Inflammatory macrophage treated with lipopolysaccharide for 4 hours (primary cell): Measurements from ENCODE around the gene EFCAB10.

Experiments used
- DNase-seq: peaks from one replicate; pipeline ENCODE4 v3.0.0-alpha.2; 2020

Gene EFCAB10

GRCh38 chr7:105596866-105597265 lies 15.6 kb upstream of the EFCAB10 start:
- no peak for DNase-seq

GRCh38 chr7:105594034-105594433 lies 12.7 kb upstream of the EFCAB10 start:
- no peak for DNase-seq

- DNase-seq: no peak
These were observed 10.2 kb upstream of the EFCAB10 start for GRCh38 chr7:105591522-105591921.

GRCh38 chr7:105590793-105591192 lies 9.5 kb upstream of the EFCAB10 start:
- DNase-seq: no peak

- peak; percentile 54 for DNase-seq
These were observed 8.2 kb upstream of the EFCAB10 start for GRCh38 chr7:105589356-105590077.

GRCh38 chr7:105587909-105588635 lies 6.8 kb upstream of the EFCAB10 start:
- no peak for DNase-seq

- DNase-seq: no peak
These were observed 4.7 kb upstream of the EFCAB10 start for GRCh38 chr7:105585850-105586500.

GRCh38 chr7:105584165-105584564 lies 2.9 kb upstream of the EFCAB10 start:
- no peak for DNase-seq

- DNase-seq: no peak
These were observed 1.8 kb upstream of the EFCAB10 start for GRCh38 chr7:105583061-105583460.

GRCh38 chr7:105580022-105580740 lies 1.1 kb downstream of the EFCAB10 start:
- no peak for DNase-seq

- DNase-seq: no peak
These were observed 2.8 kb downstream of the EFCAB10 start for GRCh38 chr7:105578496-105578895.

- no peak for DNase-seq
These were observed 4.0 kb downstream of the EFCAB10 start for GRCh38 chr7:105577251-105577650.

- DNase-seq: no peak
These were observed 9.4 kb downstream of the EFCAB10 start for GRCh38 chr7:105571891-105572290.

GRCh38 chr7:105567821-105568220 lies 13.5 kb downstream of the EFCAB10 start:
- no peak for DNase-seq

GRCh38 chr7:105567024-105567423 lies 14.3 kb downstream of the EFCAB10 start:
- DNase-seq: no peak

- DNase-seq: no peak
These were observed 16.1 kb downstream of the EFCAB10 start for GRCh38 chr7:105565190-105565589.

GRCh38 chr7:105559926-105560325 lies 21.4 kb downstream of the EFCAB10 start:
- DNase-seq: no peak

GRCh38 chr7:105538339-105538738 lies 43.0 kb downstream of the EFCAB10 start:
- DNase-seq: no peak

- no peak for DNase-seq
These were observed 48.4 kb downstream of the EFCAB10 start for GRCh38 chr7:105532709-105533460.

- peak; percentile 94 for DNase-seq
These were observed 49.3 kb downstream of the EFCAB10 start, which contains the start of gene RINT1 for GRCh38 chr7:105531792-105532671. Gene RINT1, plus strand, starts transcription at chr7:105532201. Its CDS starts 115 bp downstream, at chr7:105532316.

GRCh38 chr7:105530546-105530945 lies 50.7 kb downstream of the EFCAB10 start:
- DNase-seq: no peak
